Measurements from ENCODE around the gene STAU1. TPM values are rescaled to one million over a fixed set of nuclear protein-coding genes. Genes with fewer than 3 reads are reported as not detected.
"Not testable (repeated sequence)": the region's sequence is repeated elsewhere in the genome, so short reads cannot be mapped to it uniquely, and the experiment has no call there.

Gene STAU1
- total RNA-seq, 2 donors from 2014 or later, result 67.1 to 77.4 TPM

GRCh38 chr20:49171909-49172308, 16.2 kb downstream of the STAU1 start:
- intact Hi-C loops (cut with DNase I), result no loop called here
- DNase-seq (ENCODE audit: low spot score), result no peak

DNA sequence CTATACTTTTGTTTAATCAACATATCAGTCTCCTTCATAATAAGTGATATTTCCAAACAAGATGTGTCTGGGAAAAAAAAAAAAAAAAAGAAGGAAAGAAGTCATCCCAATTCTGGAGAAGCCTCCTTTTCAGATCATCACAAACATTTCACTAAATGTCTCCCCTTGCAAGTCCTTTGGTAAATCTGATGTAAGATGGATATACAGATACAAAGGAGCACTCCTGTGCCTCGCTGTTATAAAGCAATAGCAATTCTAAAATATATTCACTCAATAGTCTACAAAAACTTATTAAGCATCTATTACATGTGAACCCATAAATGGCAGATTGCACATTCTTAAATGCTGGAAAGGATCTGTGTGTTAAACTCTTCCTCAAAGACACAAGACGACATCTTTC, 17.4 kb downstream of the STAU1 start:
- intact Hi-C loops (cut with DNase I), result no loop called here
- no peak for DNase-seq (ENCODE audit: low spot score)

DNA sequence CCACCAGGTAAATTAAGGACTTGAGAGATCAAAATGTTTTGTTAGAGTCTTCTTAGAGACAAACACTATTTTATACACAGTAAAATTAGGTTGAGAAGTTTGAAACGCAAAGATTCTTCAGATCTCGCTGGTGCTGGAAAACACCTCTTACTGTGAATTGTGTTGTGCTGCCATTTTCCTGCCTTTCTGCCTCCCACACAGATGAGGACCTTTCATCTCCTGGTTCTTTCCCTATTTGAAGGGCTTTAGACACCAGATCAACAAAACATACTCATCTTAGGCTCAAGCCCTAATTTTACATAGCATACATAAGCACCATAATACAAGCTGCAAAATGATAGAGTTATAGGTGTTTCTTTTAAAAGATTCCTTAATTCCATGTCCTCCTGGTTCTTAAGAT, 18.6 kb downstream of the STAU1 start:
- intact Hi-C loops (cut with DNase I), result no loop called here
- DNase-seq (ENCODE audit: low spot score), result no peak

GRCh38 chr20:49168864-49169263, 19.3 kb downstream of the STAU1 start:
- intact Hi-C loops (cut with DNase I); DNase-seq (ENCODE audit: low spot score): not testable (repeated sequence)

GRCh38 chr20:49167811-49168507, 20.2 kb downstream of the STAU1 start:
- intact Hi-C loops (cut with DNase I), result no loop called here

GRCh38 chr20:49166534-49167449, 21.3 kb downstream of the STAU1 start:
- intact Hi-C loops (cut with DNase I), result no loop called here
- DNase-seq (ENCODE audit: low spot score), result no peak

More at GRCh38 chr20:49167811-49168507, 20.2 kb downstream of the STAU1 start:
- DNase-seq (ENCODE audit: low spot score), result no peak

GRCh38 chr20:49165611-49166010, 22.5 kb downstream of the STAU1 start:
- intact Hi-C loops (cut with DNase I), result no loop called here

DNA sequence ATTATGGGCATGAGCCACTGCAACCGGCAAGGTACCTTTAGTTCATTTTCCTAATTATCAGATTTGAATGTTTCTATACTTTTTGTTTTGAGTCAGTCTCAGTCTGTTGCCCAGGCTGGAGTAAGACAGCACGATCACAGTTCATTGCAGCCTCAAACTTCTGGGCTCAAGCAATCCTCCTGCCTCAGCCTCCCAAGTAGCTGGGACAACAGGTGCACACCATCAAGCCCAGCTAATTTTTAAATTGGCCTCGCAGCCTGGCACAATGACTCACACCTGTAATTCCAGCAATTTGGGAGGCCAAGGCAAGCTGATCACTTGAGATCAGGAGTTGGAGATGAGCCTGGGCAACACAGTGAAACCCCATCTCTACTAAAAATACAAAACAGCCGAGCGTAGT, 24.4 kb downstream of the STAU1 start:
- intact Hi-C loops (cut with DNase I), result no loop called here
- no peak for DNase-seq (ENCODE audit: low spot score)

More at GRCh38 chr20:49165611-49166010, 22.5 kb downstream of the STAU1 start:
- no peak for DNase-seq (ENCODE audit: low spot score)

GRCh38 chr20:49161428-49162152, 26.5 kb downstream of the STAU1 start:
- no peak for DNase-seq (ENCODE audit: low spot score)

GRCh38 chr20:49160057-49160929, 27.8 kb downstream of the STAU1 start:
- DNase-seq (ENCODE audit: low spot score), result no peak
- intact Hi-C loops (cut with DNase I), result no loop called here

More at GRCh38 chr20:49161428-49162152, 26.5 kb downstream of the STAU1 start:
- intact Hi-C loops (cut with DNase I), result no loop called here

GRCh38 chr20:49157146-49157545, 31.0 kb downstream of the STAU1 start:
- no peak for DNase-seq (ENCODE audit: low spot score)
- intact Hi-C loops (cut with DNase I), result no loop called here

GRCh38 chr20:49156481-49156880, 31.7 kb downstream of the STAU1 start:
- intact Hi-C loops (cut with DNase I), result no loop called here
- DNase-seq (ENCODE audit: low spot score), result no peak

DNA sequence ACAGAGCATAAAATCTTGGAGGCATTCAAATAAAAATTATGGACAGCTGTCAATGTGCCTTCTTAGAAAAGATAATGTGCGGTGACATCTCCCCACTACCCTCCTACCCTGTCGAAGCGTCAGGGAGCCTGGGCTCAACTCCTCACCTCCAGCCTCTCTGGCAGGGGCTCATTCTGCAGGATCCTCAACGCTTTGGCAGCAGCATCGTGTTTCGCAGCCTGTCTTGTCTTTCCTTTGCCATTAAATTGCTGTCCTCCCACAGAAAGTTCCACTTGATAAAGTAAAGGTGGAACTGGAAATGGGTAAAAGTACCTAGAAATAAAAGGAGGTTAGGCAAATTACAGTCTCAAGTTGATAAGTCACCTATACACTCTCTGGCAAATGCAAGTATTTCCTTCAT, 36.7 kb downstream of the STAU1 start:
- intact Hi-C loops (cut with DNase I), result loop anchor here in 1 of 2 donors (5.0 kb wide), 1 partner anchor 1581 kb away; the partner anchor contains the start of gene PARD6B

GRCh38 chr20:49149281-49150045, 38.7 kb downstream of the STAU1 start:
- intact Hi-C loops (cut with DNase I), result loop anchor here in 1 of 2 donors (5.0 kb wide), 1 partner anchor 1583 kb away; the partner anchor contains the start of gene PARD6B
- no peak for DNase-seq (ENCODE audit: low spot score)

More for the DNA sequence above, 36.7 kb downstream of the STAU1 start:
- no peak for DNase-seq (ENCODE audit: low spot score)

DNA sequence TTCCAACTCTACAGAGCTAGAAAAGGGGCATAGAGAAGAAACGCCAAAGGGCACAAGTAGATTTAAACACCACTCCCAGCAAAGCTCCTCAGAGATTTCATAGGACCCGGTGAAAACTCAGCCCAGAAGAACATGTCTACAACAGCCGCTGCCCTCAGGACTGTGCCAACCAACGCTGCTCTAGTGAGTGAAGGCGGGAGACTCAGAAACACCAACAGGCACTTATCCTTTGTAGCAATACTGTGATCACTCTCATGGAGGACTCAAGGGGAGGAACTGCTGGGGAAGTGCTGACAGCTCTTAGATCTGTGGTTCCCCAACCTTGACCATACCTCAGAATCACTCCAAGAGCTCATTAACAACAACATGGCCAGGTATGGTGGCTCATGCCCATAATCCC, 39.5 kb downstream of the STAU1 start:
- DNase-seq (ENCODE audit: low spot score), result no peak
- intact Hi-C loops (cut with DNase I), result no loop called here

- intact Hi-C loops (cut with DNase I), result no loop called here
- no peak for DNase-seq (ENCODE audit: low spot score)
Observed at GRCh38 chr20:49147296-49147695, 40.8 kb downstream of the STAU1 start.

DNA sequence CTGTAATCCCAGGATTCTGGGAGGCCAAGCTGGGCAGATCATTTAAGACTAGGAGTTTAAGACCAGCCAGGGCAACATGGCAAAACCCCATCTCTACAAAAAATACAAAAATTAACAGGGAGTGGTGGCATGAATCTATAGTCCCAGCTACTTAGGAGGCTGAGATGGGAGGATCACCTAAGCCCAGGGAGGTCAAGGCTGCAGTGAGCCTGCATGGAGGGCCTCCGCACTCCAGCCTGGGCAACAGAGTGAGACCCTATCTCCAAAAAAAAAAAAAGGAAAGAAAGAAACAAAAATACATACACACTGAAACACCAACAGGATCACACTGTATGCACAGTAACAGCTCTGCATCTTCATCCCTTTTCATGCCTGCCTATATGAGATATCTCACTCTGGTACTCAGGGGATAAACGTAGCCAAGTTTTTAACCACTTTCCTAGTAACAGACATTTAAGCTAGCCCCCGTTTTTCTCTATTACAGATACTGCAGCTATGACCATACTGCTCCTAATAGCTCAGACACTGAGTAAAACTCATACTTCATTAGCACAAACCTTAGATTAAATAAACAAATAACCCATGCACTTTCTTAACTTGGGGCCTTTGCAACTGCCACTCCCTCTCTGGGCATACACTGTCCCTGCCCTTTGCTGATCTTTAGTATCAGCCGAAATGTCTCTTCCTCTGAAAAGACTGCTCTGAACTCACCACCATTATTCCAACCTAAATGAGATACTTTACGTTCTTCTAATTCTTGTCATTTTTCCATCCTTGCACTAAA, 41.5 kb downstream of the STAU1 start:
- intact Hi-C loops (cut with DNase I), result no loop called here
- no peak for DNase-seq (ENCODE audit: low spot score)

Data from posterior vena cava (tissue), 2 donors.